Esophagus squamous epithelium (tissue), 5 donors: ENCODE measurements around the gene SPINK6. TPM values are rescaled to one million over a fixed set of nuclear protein-coding genes. Genes with fewer than 3 reads are reported as not detected.

Source experiments
- DNase-seq: peaks from one replicate; lab custom pipeline; 2025; lab: John Stamatoyannopoulos, UW
- H3K27ac ChIP-seq, 4 donors: fragments of 200-600 bp; sonication (generic); one replicate each; pipeline ENCODE4 v1.5.1; 2016 to 2019; ENCODE audit warnings: mild to moderate bottlenecking in 1 of 4
- H3K27me3 ChIP-seq, 4 donors: fragments of 200-600 bp; sonication (generic); 1 replicate in 3 of 4; 2 replicates in 1 of 4; pipeline versions ENCODE4 v1.5.1 to v1.6.0; 2017 to 2021; ENCODE audit warnings: antibody characterized with exemption in 1 of 4
- H3K36me3 ChIP-seq, 3 donors: fragments of 200-600 bp; sonication (generic); one replicate each; pipeline ENCODE4 v1.5.1; 2016 to 2019
- H3K4me1 ChIP-seq, 3 donors: fragments of 200-600 bp; sonication (generic); one replicate each; pipeline ENCODE4 v1.5.1; 2017 to 2019
- H3K4me3 ChIP-seq, 4 donors: fragments of 200-600 bp; sonication (generic); 1 replicate in 3 of 4; 2 replicates in 1 of 4; pipeline ENCODE4 v1.5.1; 2016 to 2019; ENCODE audit warnings: mild to moderate bottlenecking in 2 of 4, moderate library complexity in 1 of 4
- H3K9me3 ChIP-seq, 3 donors: fragments of 200-600 bp; sonication (generic); one replicate each; pipeline ENCODE4 v1.5.1; 2016 to 2019
- POLR2A ChIP-seq, 4 donors: fragments of 450-650 bp; IDR thresholded peaks; one replicate each; pipeline ENCODE4 v1.6.1; 2017; ENCODE audit warnings: antibody characterized with exemption in 4 of 4, mild to moderate bottlenecking in 4 of 4, moderate library complexity in 3 of 4
- WGBS, 2 donors: methylation state at CpG; one replicate each; pipeline ENCODE4 v1.1.5; 2018; 5-methylcytosine and 5-hydroxymethylcytosine counted together
- intact Hi-C: fragments of 100-400 bp; cut with DNase I; formaldehyde crosslinking; loops from one replicate; pipeline ENCODE4 v1.15.0; 2022
- total RNA-seq, 4 donors: library from RNA; depleted of rRNA; stranded (reverse); fragments of >200 nt; gene quantifications; one replicate each; pipeline ENCODE4 v1.1.0, GENCODE V29; 2016
- TF ChIP-seq, protein P1 (sequence below), 6 experiments: fragments of 450-650 bp in 4 of 6; fragments of 200-600 bp in 2 of 6; sonication (generic) in 2 of 6; IDR thresholded peaks; one replicate each; pipeline ENCODE4 v1.5.1; 2016 to 2019; ENCODE audit warnings: antibody characterized with exemption in 6 of 6, mild to moderate bottlenecking in 4 of 6, moderate library complexity in 4 of 6
- donor health status: DM: yes; HTN: yes; CAD: no.

Gene SPINK6
- 1 to 10 TPM in 1 of 4 donors, not detected in 3; 2.5 TPM for total RNA-seq

DNA sequence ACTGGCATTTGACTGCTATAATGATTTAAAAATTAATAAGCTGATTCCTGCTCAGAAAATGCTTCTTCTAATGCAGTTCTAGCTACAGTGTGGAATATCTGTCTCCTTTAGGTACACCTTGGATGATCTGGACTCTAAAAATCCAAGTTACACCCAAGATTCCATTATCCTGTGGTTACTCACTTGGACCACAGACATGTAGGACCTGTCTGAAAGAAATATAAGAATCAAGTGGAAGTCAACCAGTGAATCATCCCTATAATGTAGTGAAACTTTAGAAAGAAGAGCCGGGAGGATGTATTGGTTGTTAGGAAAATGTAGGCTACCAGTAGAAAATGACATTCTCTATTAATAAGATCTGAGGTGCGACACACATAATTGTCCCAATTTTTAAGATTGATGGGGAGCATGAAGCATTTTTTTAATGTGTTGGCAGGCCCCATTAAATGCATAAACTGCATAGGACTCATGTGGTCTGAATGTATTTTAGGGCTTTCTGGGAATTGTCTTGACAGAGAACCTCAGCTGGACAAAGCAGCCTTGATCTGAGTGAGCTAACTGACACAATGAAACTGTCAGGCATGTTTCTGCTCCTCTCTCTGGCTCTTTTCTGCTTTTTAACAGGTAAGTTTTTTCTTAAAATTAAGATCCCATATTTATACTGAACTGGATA is at the start of gene SPINK6:
Gene SPINK6, plus strand, starts transcription at position 512 of the 673 bp plus-strand sequence. Its CDS starts 55 bp downstream, at position 567.
- TF ChIP-seq, protein P1, sequence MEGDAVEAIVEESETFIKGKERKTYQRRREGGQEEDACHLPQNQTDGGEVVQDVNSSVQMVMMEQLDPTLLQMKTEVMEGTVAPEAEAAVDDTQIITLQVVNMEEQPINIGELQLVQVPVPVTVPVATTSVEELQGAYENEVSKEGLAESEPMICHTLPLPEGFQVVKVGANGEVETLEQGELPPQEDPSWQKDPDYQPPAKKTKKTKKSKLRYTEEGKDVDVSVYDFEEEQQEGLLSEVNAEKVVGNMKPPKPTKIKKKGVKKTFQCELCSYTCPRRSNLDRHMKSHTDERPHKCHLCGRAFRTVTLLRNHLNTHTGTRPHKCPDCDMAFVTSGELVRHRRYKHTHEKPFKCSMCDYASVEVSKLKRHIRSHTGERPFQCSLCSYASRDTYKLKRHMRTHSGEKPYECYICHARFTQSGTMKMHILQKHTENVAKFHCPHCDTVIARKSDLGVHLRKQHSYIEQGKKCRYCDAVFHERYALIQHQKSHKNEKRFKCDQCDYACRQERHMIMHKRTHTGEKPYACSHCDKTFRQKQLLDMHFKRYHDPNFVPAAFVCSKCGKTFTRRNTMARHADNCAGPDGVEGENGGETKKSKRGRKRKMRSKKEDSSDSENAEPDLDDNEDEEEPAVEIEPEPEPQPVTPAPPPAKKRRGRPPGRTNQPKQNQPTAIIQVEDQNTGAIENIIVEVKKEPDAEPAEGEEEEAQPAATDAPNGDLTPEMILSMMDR (IDR thresholded peaks at IDR 0.05): no peak
- TF ChIP-seq POLR2A (IDR thresholded peaks at IDR 0.05): no peak
- Histone ChIP-seq H3K36me3 (no peaks in the 10 kb centered on the region), H3K4me3 (no peak within 1 kb of the TSS), H3K27ac (no peak within 1 kb of the TSS), H3K27me3 (no peaks in the 10 kb centered on the region), H3K4me1 (peaks cover 0 to 35% (median 12%) of the 10 kb centered on the region in 3 donors), H3K9me3 (no peaks in the 10 kb centered on the region)
- intact Hi-C loops: no loop called here
- WGBS, 2 donors: 65 to 72% methylated on average over 2 of the region's 2 CpGs
- DNase-seq: no peak

DNA sequence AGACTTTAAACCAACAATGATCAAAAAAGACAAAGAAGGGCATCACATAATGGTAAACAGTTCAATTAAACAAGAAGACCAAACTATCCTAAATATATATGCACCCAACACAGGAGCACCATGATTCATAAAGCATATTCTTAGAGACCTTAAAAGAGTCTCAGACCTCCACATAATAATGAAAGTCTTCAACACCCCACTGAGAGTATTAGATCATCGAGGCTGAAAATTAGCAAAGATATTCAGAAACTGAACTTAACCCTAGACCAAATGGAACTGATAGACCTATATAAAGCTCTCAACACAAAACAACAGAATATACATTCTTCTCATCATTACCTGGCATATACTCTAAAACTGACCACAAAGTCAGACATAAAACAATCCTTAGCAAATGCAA is 46.2 kb upstream of the SPINK6 start:
- no peaks in the 10 kb centered on the region for H3K27me3 ChIP-seq
- intact Hi-C loops: no loop called here
- no peaks in the 10 kb centered on the region for H3K4me1 ChIP-seq
- no peak overlapping the region for H3K27ac ChIP-seq
- H3K4me3 ChIP-seq: no peak overlapping the region
- no peaks in the 10 kb centered on the region for H3K36me3 ChIP-seq
- WGBS, 2 donors: 79 to 92% methylated on average over 1 of the region's 1 CpG
- H3K9me3 ChIP-seq: no peaks in the 10 kb centered on the region
- TF ChIP-seq, protein P1 (IDR thresholded peaks at IDR 0.05): no peak
- no peak for TF ChIP-seq POLR2A (IDR thresholded peaks at IDR 0.05)
- DNase-seq: no peak

DNA sequence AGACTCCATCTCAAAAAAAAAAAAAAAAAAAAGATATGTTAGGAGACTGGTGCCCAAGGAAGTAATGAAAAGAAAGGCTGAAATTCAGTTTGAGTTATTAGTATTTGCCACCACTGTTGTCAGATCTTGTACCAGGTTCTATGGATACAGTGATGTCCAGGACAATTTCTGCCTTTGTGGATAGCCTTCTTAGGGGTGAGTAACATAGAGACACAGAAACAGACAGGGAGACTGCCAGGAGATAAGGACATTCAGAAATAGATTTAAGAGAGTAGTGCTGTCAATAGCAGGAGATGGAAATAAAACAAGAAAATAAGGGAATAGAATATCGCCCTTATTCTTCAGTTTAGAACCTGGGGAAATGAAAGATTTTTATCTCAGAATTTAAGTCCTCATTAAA is 40.8 kb upstream of the SPINK6 start:
- H3K36me3 ChIP-seq: no peaks in the 10 kb centered on the region
- WGBS, 2 donors: 89 to 95% methylated on average over 1 of the region's 1 CpG
- no peak overlapping the region for H3K27ac ChIP-seq
- H3K4me3 ChIP-seq: no peak overlapping the region
- no peak for DNase-seq
- intact Hi-C loops: no loop called here
- TF ChIP-seq, protein P1 (IDR thresholded peaks at IDR 0.05): no peak
- no peak for TF ChIP-seq POLR2A (IDR thresholded peaks at IDR 0.05)
- H3K9me3 ChIP-seq: no peaks in the 10 kb centered on the region
- no peaks in the 10 kb centered on the region for H3K27me3 ChIP-seq
- H3K4me1 ChIP-seq: no peaks in the 10 kb centered on the region

- intact Hi-C loops: no loop called here
- TF ChIP-seq POLR2A (IDR thresholded peaks at IDR 0.05): no peak
- TF ChIP-seq, protein P1 (IDR thresholded peaks at IDR 0.05): no peak
Observed at GRCh38 chr5:148163345-148163744, 39.5 kb upstream of the SPINK6 start.

DNA sequence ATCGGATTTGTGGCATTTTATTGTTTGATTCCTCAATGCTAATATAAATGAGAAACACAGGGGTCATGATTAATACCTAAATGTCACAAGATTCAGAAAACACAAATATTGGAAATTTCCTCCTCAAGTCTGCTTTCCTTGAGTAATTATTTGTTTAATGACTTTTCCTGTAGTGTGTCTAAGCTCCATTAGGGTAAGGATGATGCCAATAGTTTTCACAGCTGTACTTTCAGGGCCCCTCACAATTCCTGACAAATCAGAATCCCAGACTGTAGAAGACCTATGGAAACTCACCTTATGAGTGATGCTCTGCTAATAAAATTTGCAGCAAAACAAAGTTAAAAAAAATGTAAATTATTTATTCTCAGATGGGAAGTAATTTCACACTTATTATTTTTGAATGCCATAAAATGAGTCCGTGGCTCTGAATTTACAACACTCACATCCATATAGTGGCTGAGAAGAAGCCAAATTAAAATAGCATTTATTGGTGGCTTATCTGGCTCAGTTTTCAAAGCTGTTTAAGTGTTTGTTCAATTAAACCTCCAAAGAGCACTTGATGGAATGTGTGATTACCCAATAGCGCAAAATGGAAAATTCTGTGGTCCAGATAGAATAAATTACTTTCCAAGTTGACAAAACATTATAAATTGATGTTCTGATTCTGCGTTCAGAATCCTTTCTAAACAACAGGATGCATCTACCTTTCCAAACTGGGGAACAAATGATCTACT is 36.1 kb upstream of the SPINK6 start:
- intact Hi-C loops: no loop called here
- DNase-seq: no peak
- no peaks in the 10 kb centered on the region for H3K9me3 ChIP-seq
- TF ChIP-seq, protein P1 (IDR thresholded peaks at IDR 0.05): no peak
- TF ChIP-seq POLR2A (IDR thresholded peaks at IDR 0.05): no peak
- no peaks in the 10 kb centered on the region for H3K27me3 ChIP-seq
- 76 to 80% methylated on average over 4 of the region's 4 CpGs for WGBS, 2 donors
- H3K27ac ChIP-seq: no peak overlapping the region
- H3K36me3 ChIP-seq: no peaks in the 10 kb centered on the region
- H3K4me1 ChIP-seq: no peaks in the 10 kb centered on the region
- no peak overlapping the region for H3K4me3 ChIP-seq

More at GRCh38 chr5:148163345-148163744, 39.5 kb upstream of the SPINK6 start:
- Histone ChIP-seq H3K27ac (no peak overlapping the region), H3K27me3 (no peaks in the 10 kb centered on the region), H3K9me3 (no peaks in the 10 kb centered on the region), H3K36me3 (no peaks in the 10 kb centered on the region), H3K4me3 (no peak overlapping the region), H3K4me1 (no peaks in the 10 kb centered on the region)
- WGBS, 2 donors: 67 to 86% methylated on average over 1 of the region's 1 CpG
- no peak for DNase-seq
